Activated T-cell treated with anti-CD3 and anti-CD28 coated beads for 48 hours (primary cell): ENCODE data around the gene NR4A1.

ENCODE experiments used
- DNase-seq: peaks from one replicate; pipeline ENCODE4 v3.0.0-alpha.2; 2020; ENCODE audit warnings: low read depth

NR4A1 gene

GRCh38 chr12:52041695-52042123 lies 9.5 kb upstream of the NR4A1 start:
- no peak for DNase-seq

GRCh38 chr12:52042706-52043385 lies 8.4 kb upstream of the NR4A1 start:
- DNase-seq = no peak

- DNase-seq = no peak
Observed at GRCh38 chr12:52043386-52044212, 7.6 kb upstream of the NR4A1 start.

GRCh38 chr12:52044292-52044983 lies 6.8 kb upstream of the NR4A1 start:
- no peak for DNase-seq

GRCh38 chr12:52045794-52046199 lies 5.4 kb upstream of the NR4A1 start:
- no peak for DNase-seq

- DNase-seq = no peak
Observed at GRCh38 chr12:52046859-52047258, 4.4 kb upstream of the NR4A1 start.

- no peak for DNase-seq
Observed at GRCh38 chr12:52049286-52049685, 2.0 kb upstream of the NR4A1 start.

GRCh38 chr12:52049688-52050087 lies 1.6 kb upstream of the NR4A1 start:
- DNase-seq = no peak

GRCh38 chr12:52050116-52050757 lies 1.0 kb upstream of the NR4A1 start:
- DNase-seq = no peak

GRCh38 chr12:52052468-52053186 lies 1.4 kb downstream of the NR4A1 start:
- no peak for DNase-seq

GRCh38 chr12:52053536-52054209 lies 2.4 kb downstream of the NR4A1 start:
- no peak for DNase-seq

GRCh38 chr12:52054231-52054832 lies 3.1 kb downstream of the NR4A1 start:
- DNase-seq = no peak

GRCh38 chr12:52054833-52055730 lies 3.8 kb downstream of the NR4A1 start:
- no peak for DNase-seq

GRCh38 chr12:52055731-52056711 lies 4.8 kb downstream of the NR4A1 start:
- DNase-seq = no peak

GRCh38 chr12:52056801-52057637 lies 5.8 kb downstream of the NR4A1 start:
- no peak for DNase-seq

- no peak for DNase-seq
Observed at GRCh38 chr12:52057638-52058576, 6.7 kb downstream of the NR4A1 start.
